Choroid plexus epithelial cell (primary cell): Measurements from ENCODE around the gene LCOR.

ENCODE experiments used
- DNase-seq: peaks from one replicate; pipeline ENCODE4 v3.0.0-alpha.2; 2010; ENCODE audit warnings: low read depth
- H3K4me3 ChIP-seq: 2 replicates; pipeline ENCODE4 v1.5.1; 2011; ENCODE audit warnings: low read depth, mild to moderate bottlenecking, control low read depth, low read length, moderate library complexity
- CTCF ChIP-seq: conservative IDR thresholded peaks from 2 replicates; pipeline ENCODE4 v1.5.1; 2011; ENCODE audit warnings: low read depth, mild to moderate bottlenecking, control low read depth, inconsistent platforms, low read length, moderate library complexity

The LCOR gene

GRCh38 chr10:97034301-97034700 is 202.2 kb downstream of the LCOR start:
- DNase-seq, result no peak
- TF ChIP-seq CTCF, result no peak

GRCh38 chr10:97034958-97035769 is 203.1 kb downstream of the LCOR start:
- no peak for DNase-seq
- TF ChIP-seq CTCF, result no peak
- no peak overlapping the region for H3K4me3 ChIP-seq

More at GRCh38 chr10:97034301-97034700, 202.2 kb downstream of the LCOR start:
- H3K4me3 ChIP-seq, result no peak overlapping the region

- peak; percentile 79 for DNase-seq
- peak overlapping the region; percentile 37 for H3K4me3 ChIP-seq
- TF ChIP-seq CTCF, result peak; percentile 88
These were observed 205.6 kb downstream of the LCOR start for GRCh38 chr10:97037365-97038361.

- no peak overlapping the region for H3K4me3 ChIP-seq
- TF ChIP-seq CTCF, result no peak
- no peak for DNase-seq
These were observed 206.6 kb downstream of the LCOR start for GRCh38 chr10:97038688-97039087.

- DNase-seq, result no peak
These were observed 207.6 kb downstream of the LCOR start for GRCh38 chr10:97039538-97040247.

More at GRCh38 chr10:97039538-97040247, 207.6 kb downstream of the LCOR start:
- no peak overlapping the region for H3K4me3 ChIP-seq
- no peak for TF ChIP-seq CTCF
